Right renal cortex interstitium (tissue), 3 donors: ENCODE results near the gene ZPBP. TPM values are rescaled to one million over a fixed set of nuclear protein-coding genes. Genes with fewer than 3 reads are reported as not detected.

Experiments
- polyA plus RNA-seq, 3 donors: library from polyadenylated mRNA; unstranded; fragments of 120-200 nt; gene quantifications; one replicate each; pipeline ENCODE4 v1.2.1, GENCODE V29; 2013; ENCODE audit not compliant: insufficient read length in 3 of 3

Gene ZPBP
- polyA plus RNA-seq, 3 donors = 0.43 to 0.56 (median 0.44) TPM

Other genes with a start within 250 kb of the ZPBP start
- gene IKZF1, start 211.5 kb upstream of the ZPBP start, polyA plus RNA-seq = 1 to 10 TPM; 1.2 to 1.8 (median 1.2) TPM